ENCODE results near the gene LRCH1.

DNA sequence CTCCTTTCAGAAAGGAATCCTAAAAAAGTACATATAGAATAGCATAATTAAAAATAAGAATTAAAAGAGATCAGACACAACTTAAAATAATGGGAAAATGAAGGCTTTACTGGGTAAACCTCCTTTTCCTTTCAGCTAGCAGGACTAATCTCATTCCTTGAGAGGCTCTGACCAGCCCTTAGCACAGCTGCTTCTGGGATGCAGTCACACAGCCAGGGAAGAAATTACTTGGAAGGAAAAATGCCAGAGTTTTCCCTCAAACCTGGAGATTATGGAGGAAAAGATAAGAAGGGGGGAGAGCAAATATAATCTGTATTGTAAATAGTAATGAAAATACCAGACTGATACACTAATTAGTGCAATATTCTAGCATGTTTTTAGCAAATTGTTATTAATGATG is 91.8 kb downstream of the LRCH1 start:
- TF ChIP-seq POLR2A (IDR thresholded peaks at IDR 0.05) (no peak), EP300 (IDR thresholded peaks at IDR 0.05) (no peak)
- TF ChIP-seq, protein P1, sequence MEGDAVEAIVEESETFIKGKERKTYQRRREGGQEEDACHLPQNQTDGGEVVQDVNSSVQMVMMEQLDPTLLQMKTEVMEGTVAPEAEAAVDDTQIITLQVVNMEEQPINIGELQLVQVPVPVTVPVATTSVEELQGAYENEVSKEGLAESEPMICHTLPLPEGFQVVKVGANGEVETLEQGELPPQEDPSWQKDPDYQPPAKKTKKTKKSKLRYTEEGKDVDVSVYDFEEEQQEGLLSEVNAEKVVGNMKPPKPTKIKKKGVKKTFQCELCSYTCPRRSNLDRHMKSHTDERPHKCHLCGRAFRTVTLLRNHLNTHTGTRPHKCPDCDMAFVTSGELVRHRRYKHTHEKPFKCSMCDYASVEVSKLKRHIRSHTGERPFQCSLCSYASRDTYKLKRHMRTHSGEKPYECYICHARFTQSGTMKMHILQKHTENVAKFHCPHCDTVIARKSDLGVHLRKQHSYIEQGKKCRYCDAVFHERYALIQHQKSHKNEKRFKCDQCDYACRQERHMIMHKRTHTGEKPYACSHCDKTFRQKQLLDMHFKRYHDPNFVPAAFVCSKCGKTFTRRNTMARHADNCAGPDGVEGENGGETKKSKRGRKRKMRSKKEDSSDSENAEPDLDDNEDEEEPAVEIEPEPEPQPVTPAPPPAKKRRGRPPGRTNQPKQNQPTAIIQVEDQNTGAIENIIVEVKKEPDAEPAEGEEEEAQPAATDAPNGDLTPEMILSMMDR (IDR thresholded peaks at IDR 0.05) = no peak
